ENCODE results near the gene IQCE. TPM values are rescaled to one million over a fixed set of nuclear protein-coding genes. Genes with fewer than 3 reads are reported as not detected.
A peak's percentile ranks its signal among the peaks of the same experiment; 100 is the strongest.

Gene IQCE
- total RNA-seq, 1 donor from 2014 or later = 22.2 TPM

- Histone ChIP-seq H3K27me3 (no peaks in the 10 kb centered on the region), H3K36me3 (no peaks in the 10 kb centered on the region), H3K9me3 (no peaks in the 10 kb centered on the region), H3K4me1 (peaks cover 38% of the 10 kb centered on the region), H3K4me3 (no peak overlapping the region), H3K27ac (no peak overlapping the region)
- DNase-seq (no peak), ATAC-seq (no peak)
- intact Hi-C loops (cut with DNase I) = no loop called here
- TF ChIP-seq CTCF (IDR thresholded peaks at IDR 0.05) = no peak
These were observed 43.2 kb upstream of the IQCE start for GRCh38 chr7:2515424-2516193.

GRCh38 chr7:2516194-2516555, 42.6 kb upstream of the IQCE start:
- TF ChIP-seq CTCF (IDR thresholded peaks at IDR 0.05) = no peak
- Histone ChIP-seq H3K4me3 (no peak overlapping the region), H3K36me3 (no peaks in the 10 kb centered on the region), H3K9me3 (no peaks in the 10 kb centered on the region), H3K27ac (no peak overlapping the region), H3K27me3 (no peaks in the 10 kb centered on the region), H3K4me1 (peaks cover 32% of the 10 kb centered on the region)
- no peak for DNase-seq
- intact Hi-C loops (cut with DNase I) = no loop called here
- no peak for ATAC-seq

GRCh38 chr7:2517026-2517425, 41.8 kb upstream of the IQCE start:
- intact Hi-C loops (cut with DNase I) = no loop called here
- DNase-seq = no peak
- H3K4me3 ChIP-seq = no peak overlapping the region
- H3K9me3 ChIP-seq = no peaks in the 10 kb centered on the region
- H3K36me3 ChIP-seq = no peaks in the 10 kb centered on the region
- no peak for ATAC-seq
- no peak for TF ChIP-seq CTCF (IDR thresholded peaks at IDR 0.05)
- H3K4me1 ChIP-seq = peaks cover 31% of the 10 kb centered on the region
- no peak overlapping the region for H3K27ac ChIP-seq
- H3K27me3 ChIP-seq = no peaks in the 10 kb centered on the region

GRCh38 chr7:2517678-2518507, 40.9 kb upstream of the IQCE start:
- ATAC-seq = no peak
- Histone ChIP-seq H3K27me3 (no peaks in the 10 kb centered on the region), H3K4me1 (peaks cover 30% of the 10 kb centered on the region)

GRCh38 chr7:2518737-2519118, 40.1 kb upstream of the IQCE start:
- no peaks in the 10 kb centered on the region for H3K9me3 ChIP-seq
- H3K27me3 ChIP-seq = no peaks in the 10 kb centered on the region
- H3K4me1 ChIP-seq = peaks cover 38% of the 10 kb centered on the region
- ATAC-seq (no peak), DNase-seq (no peak)
- no peaks in the 10 kb centered on the region for H3K36me3 ChIP-seq
- intact Hi-C loops (cut with DNase I) = no loop called here
- no peak for TF ChIP-seq CTCF (IDR thresholded peaks at IDR 0.05)
- peak overlapping the region; percentile 51 for H3K27ac ChIP-seq
- peak overlapping the region; percentile 58 for H3K4me3 ChIP-seq

More at GRCh38 chr7:2517678-2518507, 40.9 kb upstream of the IQCE start:
- Histone ChIP-seq H3K36me3 (no peaks in the 10 kb centered on the region), H3K27ac (no peak overlapping the region), H3K9me3 (no peaks in the 10 kb centered on the region), H3K4me3 (no peak overlapping the region)
- DNase-seq = no peak
- intact Hi-C loops (cut with DNase I) = no loop called here
- TF ChIP-seq CTCF (IDR thresholded peaks at IDR 0.05) = no peak
